Activated CD4-positive, alpha-beta T cell treated with anti-CD3 and anti-CD28 coated beads for 24 hours (primary cell): ENCODE data around the gene USP17L24.
"Not testable (repeated sequence)": the region's sequence is repeated elsewhere in the genome, so short reads cannot be mapped to it uniquely, and the experiment has no call there.

ENCODE experiments used
- DNase-seq, 2 donors: peaks; one replicate each; pipeline ENCODE4 v3.0.0-alpha.2; 2020; ENCODE audit warnings: low read depth in 2 of 2

The USP17L24 gene

DNA sequence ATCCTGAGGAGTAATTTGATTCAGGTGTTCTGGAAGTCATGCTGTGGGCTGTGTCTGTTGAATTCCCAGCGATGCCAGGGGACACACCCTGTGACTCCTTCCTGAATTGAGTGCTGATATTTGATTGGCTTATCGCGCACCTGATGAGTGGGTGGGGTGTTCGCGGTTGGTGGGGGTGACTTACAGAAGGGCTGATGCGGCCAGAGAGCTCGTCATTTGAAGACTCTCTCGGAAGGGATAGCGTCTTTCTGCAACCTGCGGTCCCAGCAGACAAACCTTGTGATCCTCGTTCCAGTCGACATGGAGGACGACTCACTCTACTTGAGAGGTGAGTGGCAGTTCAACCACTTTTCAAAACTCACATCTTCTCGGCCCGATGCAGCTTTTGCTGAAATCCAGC, at the start of gene USP17L24:
USP17L24 (plus strand) TSS at position 301 of the 400 bp plus-strand sequence; CDS start at position 301, 0 bp downstream.
- not testable (repeated sequence) for DNase-seq

DNA sequence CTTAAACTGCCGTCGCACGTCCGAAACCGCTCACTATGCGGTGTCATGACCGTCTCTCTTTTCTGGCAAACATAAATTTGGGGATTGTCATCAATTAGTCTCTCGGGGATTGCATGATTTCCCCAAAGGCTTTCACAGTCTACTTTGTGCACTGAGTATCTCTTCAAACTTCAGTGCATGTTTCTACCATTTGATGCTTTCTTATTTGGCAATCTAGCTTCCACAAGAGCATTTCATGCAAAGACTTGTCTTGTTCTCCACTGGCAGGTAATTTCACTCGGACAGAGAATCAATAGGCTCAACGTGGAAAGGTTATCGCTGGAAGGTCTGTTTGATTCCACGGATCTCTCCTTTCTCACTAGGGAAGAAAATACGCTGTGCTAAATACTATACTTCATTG, 774 bp upstream of the USP17L24 start:
- not testable (repeated sequence) for DNase-seq

DNA sequence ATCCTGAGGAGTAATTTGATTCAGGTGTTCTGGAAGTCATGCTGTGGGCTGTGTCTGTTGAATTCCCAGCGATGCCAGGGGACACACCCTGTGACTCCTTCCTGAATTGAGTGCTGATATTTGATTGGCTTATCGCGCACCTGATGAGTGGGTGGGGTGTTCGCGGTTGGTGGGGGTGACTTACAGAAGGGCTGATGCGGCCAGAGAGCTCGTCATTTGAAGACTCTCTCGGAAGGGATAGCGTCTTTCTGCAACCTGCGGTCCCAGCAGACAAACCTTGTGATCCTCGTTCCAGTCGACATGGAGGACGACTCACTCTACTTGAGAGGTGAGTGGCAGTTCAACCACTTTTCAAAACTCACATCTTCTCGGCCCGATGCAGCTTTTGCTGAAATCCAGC, 4.6 kb downstream of the USP17L24 start, which contains the start of gene USP17L25:
USP17L25 (plus strand) TSS at position 301 of the 400 bp plus-strand sequence; CDS start at position 301, 0 bp downstream.
- DNase-seq: not testable (repeated sequence)

DNA sequence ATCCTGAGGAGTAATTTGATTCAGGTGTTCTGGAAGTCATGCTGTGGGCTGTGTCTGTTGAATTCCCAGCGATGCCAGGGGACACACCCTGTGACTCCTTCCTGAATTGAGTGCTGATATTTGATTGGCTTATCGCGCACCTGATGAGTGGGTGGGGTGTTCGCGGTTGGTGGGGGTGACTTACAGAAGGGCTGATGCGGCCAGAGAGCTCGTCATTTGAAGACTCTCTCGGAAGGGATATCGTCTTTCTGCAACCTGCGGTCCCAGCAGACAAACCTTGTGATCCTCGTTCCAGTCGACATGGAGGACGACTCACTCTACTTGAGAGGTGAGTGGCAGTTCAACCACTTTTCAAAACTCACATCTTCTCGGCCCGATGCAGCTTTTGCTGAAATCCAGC, 9.4 kb downstream of the USP17L24 start, which contains the start of gene USP17L26:
USP17L26 (plus strand) TSS at position 301 of the 400 bp plus-strand sequence; CDS start at position 301, 0 bp downstream.
- not testable (repeated sequence) for DNase-seq

GRCh38 chr4:9339103-9339502, 14.1 kb downstream of the USP17L24 start, which contains the start of gene USP17L5:
TSS of gene USP17L5 (plus strand) at chr4:9339403. CDS start at chr4:9339403, 0 bp downstream.
- DNase-seq: not testable (repeated sequence)

DNA sequence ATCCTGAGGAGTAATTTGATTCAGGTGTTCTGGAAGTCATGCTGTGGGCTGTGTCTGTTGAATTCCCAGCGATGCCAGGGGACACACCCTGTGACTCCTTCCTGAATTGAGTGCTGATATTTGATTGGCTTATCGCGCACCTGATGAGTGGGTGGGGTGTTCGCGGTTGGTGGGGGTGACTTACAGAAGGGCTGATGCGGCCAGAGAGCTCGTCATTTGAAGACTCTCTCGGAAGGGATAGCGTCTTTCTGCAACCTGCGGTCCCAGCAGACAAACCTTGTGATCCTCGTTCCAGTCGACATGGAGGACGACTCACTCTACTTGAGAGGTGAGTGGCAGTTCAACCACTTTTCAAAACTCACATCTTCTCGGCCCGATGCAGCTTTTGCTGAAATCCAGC, 18.9 kb downstream of the USP17L24 start, which contains the start of gene USP17L27:
USP17L27 (plus strand) TSS at position 301 of the 400 bp plus-strand sequence; CDS start at position 301, 0 bp downstream.
- not testable (repeated sequence) for DNase-seq

- DNase-seq: not testable (repeated sequence)
Observed at GRCh38 chr4:9348593-9348992, 23.6 kb downstream of the USP17L24 start, which contains the start of gene USP17L28. TSS of gene USP17L28 (plus strand) at chr4:9348893. CDS start at chr4:9348893, 0 bp downstream.

GRCh38 chr4:9350866-9351265, 25.9 kb downstream of the USP17L24 start:
- DNase-seq: not testable (repeated sequence)

DNA sequence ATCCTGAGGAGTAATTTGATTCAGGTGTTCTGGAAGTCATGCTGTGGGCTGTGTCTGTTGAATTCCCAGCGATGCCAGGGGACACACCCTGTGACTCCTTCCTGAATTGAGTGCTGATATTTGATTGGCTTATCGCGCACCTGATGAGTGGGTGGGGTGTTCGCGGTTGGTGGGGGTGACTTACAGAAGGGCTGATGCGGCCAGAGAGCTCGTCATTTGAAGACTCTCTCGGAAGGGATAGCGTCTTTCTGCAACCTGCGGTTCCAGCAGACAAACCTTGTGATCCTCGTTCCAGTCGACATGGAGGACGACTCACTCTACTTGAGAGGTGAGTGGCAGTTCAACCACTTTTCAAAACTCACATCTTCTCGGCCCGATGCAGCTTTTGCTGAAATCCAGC, 28.4 kb downstream of the USP17L24 start, which contains the start of gene USP17L29:
USP17L29 (plus strand) TSS at position 301 of the 400 bp plus-strand sequence; CDS start at position 301, 0 bp downstream.
- DNase-seq: not testable (repeated sequence)

DNA sequence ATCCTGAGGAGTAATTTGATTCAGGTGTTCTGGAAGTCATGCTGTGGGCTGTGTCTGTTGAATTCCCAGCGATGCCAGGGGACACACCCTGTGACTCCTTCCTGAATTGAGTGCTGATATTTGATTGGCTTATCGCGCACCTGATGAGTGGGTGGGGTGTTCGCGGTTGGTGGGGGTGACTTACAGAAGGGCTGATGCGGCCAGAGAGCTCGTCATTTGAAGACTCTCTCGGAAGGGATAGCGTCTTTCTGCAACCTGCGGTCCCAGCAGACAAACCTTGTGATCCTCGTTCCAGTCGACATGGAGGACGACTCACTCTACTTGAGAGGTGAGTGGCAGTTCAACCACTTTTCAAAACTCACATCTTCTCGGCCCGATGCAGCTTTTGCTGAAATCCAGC, 37.9 kb downstream of the USP17L24 start, which contains the start of gene USP17L30:
USP17L30 (plus strand) TSS at position 301 of the 400 bp plus-strand sequence; CDS start at position 301, 0 bp downstream.
- DNase-seq: not testable (repeated sequence)
